Activated naive CD4-positive, alpha-beta T cell treated with anti-CD3 and anti-CD28 coated beads, Interleukin-2, amount 10 ng/mL, durations not matched to agents 5 hours and 36 hours (primary cell): Measurements from ENCODE around the gene PRELP. TPM values are rescaled to one million over a fixed set of nuclear protein-coding genes. Genes with fewer than 3 reads are reported as not detected.

Experiments used
- total RNA-seq, 2 experiments: library from RNA; stranded (reverse); gene quantifications; one replicate each; pipeline ENCODE4 v1.2.3, GENCODE V29; 2021

Gene PRELP
- not detected for total RNA-seq

DNA sequence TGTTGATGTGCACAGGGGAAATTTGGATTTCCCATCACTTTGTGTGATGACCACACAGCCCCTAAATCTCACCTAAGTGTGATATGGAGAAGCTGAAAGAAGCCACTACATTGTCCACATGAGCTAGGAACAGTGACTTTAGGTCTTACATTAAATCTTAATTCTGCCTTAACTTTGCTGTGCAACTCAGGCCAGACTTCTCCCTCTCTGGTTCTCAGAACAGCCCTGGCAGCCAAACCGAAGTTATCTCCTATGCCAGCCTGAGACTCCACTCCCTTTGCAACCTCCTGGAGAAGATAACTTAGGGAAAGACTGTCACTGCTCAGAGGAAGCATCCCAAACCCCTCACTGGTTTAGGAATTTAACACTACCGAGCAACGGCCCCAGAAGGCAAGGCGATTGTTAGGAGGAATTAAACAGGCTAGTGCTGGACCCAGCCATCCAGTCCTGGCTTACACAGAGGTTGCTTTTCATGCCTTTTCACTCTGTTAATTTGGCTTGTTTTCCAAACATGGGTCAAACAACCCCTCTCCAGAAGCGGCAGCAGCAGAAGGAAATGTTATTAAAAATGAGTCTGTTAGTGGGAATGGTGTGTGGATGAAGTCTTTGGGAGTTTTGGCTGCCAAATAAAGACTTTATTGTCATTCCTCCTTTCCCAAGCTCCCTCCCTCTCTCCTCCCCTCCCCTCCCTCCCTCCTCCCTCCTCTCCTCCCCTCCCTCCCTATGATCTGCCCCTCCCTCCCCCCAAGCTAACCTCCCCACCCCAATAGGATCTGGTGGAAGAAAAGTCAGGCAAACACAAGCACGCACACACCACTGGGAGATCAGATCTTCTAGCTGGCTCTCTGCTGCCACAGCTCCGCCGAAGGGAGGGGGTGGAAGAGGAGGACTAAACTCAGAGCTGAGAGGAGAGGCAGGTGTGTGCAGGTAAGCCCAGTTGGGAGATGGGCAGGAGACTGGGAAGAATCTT, at the start of gene PRELP:
Gene PRELP (plus strand): TSS at position 795 of the 970 bp plus-strand sequence. CDS start 7,379 bp downstream, outside the sequence.

DNA sequence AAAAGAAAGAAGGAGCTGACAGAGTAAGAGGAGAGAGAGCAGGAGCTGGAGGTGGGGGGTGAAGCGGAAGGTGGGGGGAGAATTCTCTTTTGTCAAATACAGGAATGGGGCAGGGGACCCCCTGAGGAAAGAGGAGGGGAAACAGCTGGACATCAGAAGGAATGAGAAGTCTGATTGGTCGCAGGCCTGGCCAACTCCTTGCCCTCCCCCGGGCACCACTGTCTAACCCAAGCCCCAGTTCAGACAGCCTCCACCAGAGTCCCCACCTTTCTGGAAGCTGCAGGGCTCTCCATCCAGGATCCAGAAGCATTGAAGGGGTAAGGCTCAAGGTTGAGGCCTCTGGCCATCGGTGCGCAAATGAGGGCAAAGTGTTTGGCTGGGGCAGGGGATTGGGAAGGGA, 18.3 kb downstream of the PRELP start, which contains the start of gene OPTC:
Gene OPTC (plus strand): TSS at position 253 of the 400 bp plus-strand sequence. CDS start 1,853 bp downstream, outside the sequence.

Other genes starting within 250 kb of the PRELP start
- under 1 TPM; 0.19 to 0.81 TPM for gene CHIT1, start 246.1 kb upstream of the PRELP start, total RNA-seq
- gene BTG2, start 170.3 kb upstream of the PRELP start, total RNA-seq: 100 to 1,000 TPM; 102 to 105 TPM
- under 1 TPM; 0.12 to 0.40 TPM for gene FMOD, start 124.7 kb upstream of the PRELP start, total RNA-seq
- not detected for gene OPTC, start 18.3 kb downstream of the PRELP start, total RNA-seq
- 10 to 100 TPM; 52.9 to 56.0 TPM for gene ATP2B4, start 151.0 kb downstream of the PRELP start, total RNA-seq